GM12872 (cell line): ENCODE data around the gene FADS2.
A peak's percentile ranks its signal among the peaks of the same experiment; 100 is the strongest.

ENCODE experiments used
- TF ChIP-seq, protein P1 (sequence below): IDR thresholded peaks from 3 replicates; pipeline ENCODE4 v1.5.1; 2011; ENCODE audit warnings: low read depth, mild to moderate bottlenecking, low read length, moderate library complexity; ENCODE audit not compliant: insufficient read depth

FADS2 gene

DNA sequence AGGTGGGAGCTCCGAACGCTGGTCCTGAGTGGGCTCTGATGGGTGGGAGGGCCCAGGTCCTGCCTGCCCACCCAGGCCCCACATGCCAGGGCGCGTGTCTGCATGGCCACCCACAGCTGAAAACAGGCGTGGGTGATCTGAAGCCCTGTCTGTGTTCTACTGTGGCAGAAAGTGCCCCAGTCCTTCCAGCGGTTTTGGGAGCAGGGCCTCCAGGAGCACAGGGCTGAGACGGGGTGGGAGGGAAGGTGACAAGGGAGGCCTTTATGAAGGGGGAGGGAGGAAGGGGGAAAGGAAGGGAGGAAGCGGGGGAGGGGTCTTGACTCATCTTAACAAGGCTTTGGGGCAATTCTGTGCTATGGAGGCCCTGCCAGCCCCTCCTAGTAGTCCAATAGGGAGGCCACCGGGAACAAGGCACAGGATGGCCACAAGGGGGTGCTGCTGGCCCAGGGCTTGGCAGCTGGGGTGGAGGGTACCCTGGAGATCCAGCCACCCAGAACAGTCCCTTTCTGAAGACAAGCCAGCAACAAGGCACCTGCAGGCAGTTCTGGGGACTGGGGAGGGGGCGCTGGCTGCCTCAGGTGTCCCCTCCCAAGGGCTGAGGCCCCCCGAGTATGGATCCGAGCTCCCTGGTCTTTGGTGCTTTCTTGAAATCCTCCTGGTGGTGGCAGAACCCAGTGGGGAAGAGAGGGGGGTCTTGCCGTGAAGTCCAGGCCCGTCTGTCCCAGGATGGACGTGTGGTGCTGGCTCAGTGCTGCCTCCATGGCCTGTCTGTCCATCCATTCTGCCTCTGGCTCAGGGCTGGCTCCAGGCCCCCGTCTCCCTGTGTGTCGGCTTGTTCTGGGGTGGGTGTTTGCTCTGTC, 69.5 kb downstream of the FADS2 start:
- TF ChIP-seq, protein P1, sequence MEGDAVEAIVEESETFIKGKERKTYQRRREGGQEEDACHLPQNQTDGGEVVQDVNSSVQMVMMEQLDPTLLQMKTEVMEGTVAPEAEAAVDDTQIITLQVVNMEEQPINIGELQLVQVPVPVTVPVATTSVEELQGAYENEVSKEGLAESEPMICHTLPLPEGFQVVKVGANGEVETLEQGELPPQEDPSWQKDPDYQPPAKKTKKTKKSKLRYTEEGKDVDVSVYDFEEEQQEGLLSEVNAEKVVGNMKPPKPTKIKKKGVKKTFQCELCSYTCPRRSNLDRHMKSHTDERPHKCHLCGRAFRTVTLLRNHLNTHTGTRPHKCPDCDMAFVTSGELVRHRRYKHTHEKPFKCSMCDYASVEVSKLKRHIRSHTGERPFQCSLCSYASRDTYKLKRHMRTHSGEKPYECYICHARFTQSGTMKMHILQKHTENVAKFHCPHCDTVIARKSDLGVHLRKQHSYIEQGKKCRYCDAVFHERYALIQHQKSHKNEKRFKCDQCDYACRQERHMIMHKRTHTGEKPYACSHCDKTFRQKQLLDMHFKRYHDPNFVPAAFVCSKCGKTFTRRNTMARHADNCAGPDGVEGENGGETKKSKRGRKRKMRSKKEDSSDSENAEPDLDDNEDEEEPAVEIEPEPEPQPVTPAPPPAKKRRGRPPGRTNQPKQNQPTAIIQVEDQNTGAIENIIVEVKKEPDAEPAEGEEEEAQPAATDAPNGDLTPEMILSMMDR: peak; percentile 93

GRCh38 chr11:61898247-61898582, 70.1 kb downstream of the FADS2 start:
- TF ChIP-seq, protein P1: no peak

DNA sequence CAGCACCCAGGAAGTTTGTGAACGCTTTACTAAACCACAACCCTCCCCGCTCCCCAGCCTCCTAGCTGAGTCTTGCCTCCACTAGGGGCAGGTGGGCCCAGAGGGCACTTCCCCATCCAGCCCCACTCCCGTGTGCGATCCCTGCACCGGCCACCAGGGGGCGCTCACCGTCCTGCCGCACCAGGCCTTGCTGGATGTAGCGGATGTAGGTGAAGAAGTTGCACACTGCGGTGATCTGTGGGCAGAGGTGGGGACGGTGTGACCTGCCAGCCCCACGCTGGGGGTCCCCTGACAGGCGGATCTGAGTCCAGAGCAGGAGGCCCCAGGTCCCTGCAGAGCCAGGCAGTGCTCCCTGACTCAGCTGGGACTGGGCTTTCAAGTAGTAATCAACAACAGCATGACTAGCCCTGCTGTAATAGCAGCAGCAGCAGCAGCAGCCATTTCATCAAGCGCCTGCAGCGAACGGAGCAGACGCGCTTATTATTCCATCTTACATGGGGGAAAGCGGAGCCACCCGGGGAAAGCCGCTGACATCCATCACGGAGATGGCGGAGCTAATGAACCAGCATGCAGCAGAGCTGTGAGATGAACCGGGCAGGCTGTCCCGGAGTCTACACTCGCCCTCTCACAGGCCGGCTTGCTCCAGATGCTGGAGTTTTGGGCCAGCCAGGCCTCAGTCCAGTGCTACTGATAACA, 71.2 kb downstream of the FADS2 start:
- TF ChIP-seq, protein P1: peak; percentile 100

DNA sequence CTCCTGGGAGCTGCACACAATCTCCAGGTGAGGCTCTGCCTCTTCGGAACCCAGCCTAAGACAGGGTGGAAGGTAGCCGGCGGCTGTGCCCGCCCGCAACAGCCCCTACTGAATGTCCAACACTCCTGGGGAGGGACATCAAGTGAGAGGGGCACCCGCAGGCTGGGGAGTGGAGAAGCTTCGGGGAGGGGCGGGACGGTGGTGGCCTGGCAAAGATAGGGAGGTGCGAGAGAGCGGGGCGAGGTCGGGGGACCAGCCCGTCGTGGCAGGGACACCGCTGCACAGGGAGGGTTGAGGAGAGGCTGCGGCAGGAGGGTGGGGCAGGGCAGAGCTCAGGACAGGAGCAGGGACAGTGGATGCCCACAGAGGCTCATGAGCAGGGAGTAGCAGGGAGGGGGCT, 72.2 kb downstream of the FADS2 start:
- TF ChIP-seq, protein P1: no peak

DNA sequence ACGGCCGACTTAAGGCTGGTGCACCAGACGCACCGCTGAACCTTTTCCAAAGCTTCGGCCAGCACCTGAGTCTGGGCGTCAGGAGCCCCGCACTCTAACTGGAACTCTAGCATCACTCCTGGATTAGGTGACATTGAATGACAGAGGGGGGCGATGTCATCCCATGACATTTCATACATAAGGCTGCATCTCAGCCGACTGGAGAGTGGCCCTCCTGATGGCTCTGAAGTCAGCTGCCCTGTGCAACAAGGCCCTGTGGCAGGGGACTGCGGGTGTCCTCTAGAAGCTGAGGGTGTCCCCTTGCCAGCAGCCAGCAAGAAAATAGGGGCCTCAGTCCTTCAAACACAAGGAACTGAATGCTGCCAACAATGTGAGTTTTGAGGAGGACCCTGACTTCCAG, 73.3 kb downstream of the FADS2 start:
- TF ChIP-seq, protein P1: no peak

- TF ChIP-seq, protein P1: no peak
Measured at GRCh38 chr11:61902313-61902712, 74.2 kb downstream of the FADS2 start.

DNA sequence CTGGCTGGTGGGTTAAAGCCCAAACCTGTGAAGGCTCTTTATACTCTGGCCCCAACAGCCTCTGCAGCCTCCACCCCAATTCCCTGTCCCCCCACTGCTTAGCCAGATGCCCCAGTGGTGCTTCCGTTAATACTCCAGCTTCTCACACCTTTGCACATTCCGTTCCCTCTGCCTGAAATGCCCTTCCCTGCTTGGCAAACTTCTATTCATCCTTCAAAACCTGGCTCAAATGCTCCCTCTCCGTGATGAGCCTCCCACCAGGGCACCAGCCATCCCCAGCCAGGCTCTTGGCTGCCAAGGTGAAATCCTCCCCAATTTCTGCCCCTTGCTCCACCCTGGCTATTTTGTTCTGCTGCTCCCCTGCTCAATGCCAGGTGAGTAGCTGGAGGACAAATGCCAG, 75.7 kb downstream of the FADS2 start:
- TF ChIP-seq, protein P1: no peak
